Activated T-cell treated with anti-CD3 and anti-CD28 coated beads, Interleukin-2, amount 50 U/mL, for 24 hours (primary cell): Measurements from ENCODE around the gene DYNC1I1.

Experiments
- DNase-seq: peaks from one replicate; pipeline ENCODE4 v3.0.0-alpha.2; 2020
- H3K27ac Mint-ChIP-seq: 2 replicates; pipeline ENCODE4 v1.8.0; 2020; ENCODE audit warnings: mild to moderate bottlenecking, mixed read lengths
- H3K27me3 Mint-ChIP-seq: 2 replicates; pipeline ENCODE4 v1.8.0; 2020; ENCODE audit warnings: mixed read lengths
- H3K36me3 Mint-ChIP-seq: 2 replicates; pipeline ENCODE4 v1.8.0; 2020; ENCODE audit warnings: low read depth, mixed read lengths
- H3K4me1 Mint-ChIP-seq: 2 replicates; pipeline ENCODE4 v1.8.0; 2020; ENCODE audit warnings: low read depth, mixed read lengths
- H3K4me3 Mint-ChIP-seq: 2 replicates; pipeline ENCODE4 v1.8.0; 2020; ENCODE audit warnings: mild to moderate bottlenecking, moderate library complexity, mixed read lengths
- H3K9me3 Mint-ChIP-seq: 2 replicates; pipeline ENCODE4 v1.8.0; 2020; ENCODE audit warnings: mixed read lengths

DYNC1I1 gene

DNA sequence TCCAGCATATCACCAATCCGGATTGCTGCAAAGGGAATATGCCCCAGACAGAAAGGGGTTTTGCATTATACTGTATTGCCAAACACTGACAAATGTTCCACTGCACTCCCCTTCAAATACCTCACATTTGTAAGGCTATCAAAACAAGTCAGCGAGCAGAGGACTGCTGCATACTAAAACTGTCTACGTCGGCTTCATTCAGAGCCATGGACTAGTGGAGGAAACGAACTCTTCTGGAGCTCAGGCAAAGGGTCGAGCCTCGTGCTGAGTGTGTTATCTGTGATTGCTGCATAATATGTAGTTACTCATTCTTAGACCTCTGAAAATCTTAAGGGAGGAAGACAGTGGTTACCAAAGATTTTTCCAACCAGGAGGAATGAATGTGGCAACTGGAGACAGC, 200.2 kb downstream of the DYNC1I1 start:
- Mint-ChIP-seq H3K36me3 (no peaks in the 10 kb centered on the region), H3K4me3 (no peak overlapping the region), H3K9me3 (no peaks in the 10 kb centered on the region), H3K4me1 (no peaks in the 10 kb centered on the region), H3K27me3 (peaks cover 4% of the 10 kb centered on the region), H3K27ac (no peak overlapping the region)
- no peak for DNase-seq

DNA sequence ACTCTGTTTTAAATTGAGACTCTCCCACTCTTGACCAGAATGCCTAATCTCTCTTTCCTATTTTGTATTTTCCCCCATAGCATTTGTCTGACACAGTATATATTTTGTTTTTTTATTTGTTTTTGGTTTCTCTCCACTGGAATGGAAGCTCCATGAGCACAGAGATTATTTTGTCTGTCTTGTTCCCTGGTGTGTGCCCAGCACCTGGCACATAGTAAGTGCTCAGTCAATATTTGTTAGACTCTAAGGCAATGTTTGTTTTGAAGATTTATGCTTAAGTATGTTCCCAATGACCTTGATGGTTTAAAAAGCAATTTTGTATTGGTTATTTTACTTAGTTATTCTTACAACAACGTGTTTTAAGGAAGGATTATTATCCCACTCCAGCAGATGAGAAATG, 201.8 kb downstream of the DYNC1I1 start:
- Mint-ChIP-seq H3K4me3 (no peak overlapping the region), H3K27me3 (peaks cover 4% of the 10 kb centered on the region), H3K36me3 (no peaks in the 10 kb centered on the region), H3K9me3 (no peaks in the 10 kb centered on the region), H3K27ac (no peak overlapping the region), H3K4me1 (no peaks in the 10 kb centered on the region)
- no peak for DNase-seq

GRCh38 chr7:95976369-95977060, 204.2 kb downstream of the DYNC1I1 start:
- H3K9me3 Mint-ChIP-seq: no peaks in the 10 kb centered on the region
- H3K36me3 Mint-ChIP-seq: no peaks in the 10 kb centered on the region
- H3K4me1 Mint-ChIP-seq: no peaks in the 10 kb centered on the region

DNA sequence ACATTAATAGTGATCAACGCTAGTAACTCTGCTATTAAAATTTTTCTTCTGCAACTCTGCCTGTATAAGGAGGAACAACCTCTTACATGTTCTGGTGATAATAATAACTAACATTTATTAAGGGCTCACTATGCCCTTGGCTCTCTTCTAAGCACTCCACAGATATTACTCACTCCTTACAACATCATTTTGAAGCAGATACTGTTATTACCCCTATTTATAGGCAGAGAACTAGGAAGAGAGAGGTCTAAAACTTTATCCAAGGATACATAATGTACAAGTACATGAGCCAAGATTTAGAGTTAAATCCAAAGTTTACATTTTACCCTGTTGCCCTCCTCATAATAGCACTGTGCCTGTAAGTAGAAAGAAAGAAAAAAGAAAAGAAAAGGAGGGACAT, 205.6 kb downstream of the DYNC1I1 start:
- DNase-seq: no peak
- Mint-ChIP-seq H3K36me3 (no peaks in the 10 kb centered on the region), H3K27ac (no peak overlapping the region), H3K4me3 (no peak overlapping the region), H3K27me3 (peaks cover 6% of the 10 kb centered on the region), H3K9me3 (no peaks in the 10 kb centered on the region), H3K4me1 (no peaks in the 10 kb centered on the region)

More at GRCh38 chr7:95976369-95977060, 204.2 kb downstream of the DYNC1I1 start:
- H3K27ac Mint-ChIP-seq: no peak overlapping the region
- no peak overlapping the region for H3K4me3 Mint-ChIP-seq
- no peak for DNase-seq
- peaks cover 3% of the 10 kb centered on the region for H3K27me3 Mint-ChIP-seq

DNA sequence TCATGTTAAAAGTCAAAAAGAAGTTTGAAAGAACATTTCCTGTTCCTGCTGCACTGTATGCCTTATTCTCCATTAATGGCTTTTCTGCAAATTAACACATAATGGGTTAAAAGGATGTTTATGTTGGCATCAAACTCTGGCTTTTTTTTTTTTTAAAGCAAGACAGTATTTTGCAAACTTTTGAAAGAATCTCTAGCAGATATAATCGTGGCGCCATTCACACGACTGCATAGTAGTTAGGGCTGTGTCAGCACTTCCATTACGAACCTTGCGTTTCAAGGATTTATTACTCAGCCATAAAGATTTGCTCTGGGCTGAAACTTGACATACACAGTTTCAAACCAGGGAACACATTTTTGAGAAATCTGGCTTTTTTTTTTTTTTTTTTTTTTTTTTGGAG, 207.8 kb downstream of the DYNC1I1 start:
- no peak overlapping the region for H3K4me3 Mint-ChIP-seq
- H3K4me1 Mint-ChIP-seq: no peaks in the 10 kb centered on the region
- no peak for DNase-seq
- H3K9me3 Mint-ChIP-seq: no peaks in the 10 kb centered on the region
- H3K27ac Mint-ChIP-seq: no peak overlapping the region
- peaks cover 10% of the 10 kb centered on the region for H3K27me3 Mint-ChIP-seq
- H3K36me3 Mint-ChIP-seq: no peaks in the 10 kb centered on the region

- Mint-ChIP-seq H3K4me1 (no peaks in the 10 kb centered on the region), H3K27me3 (peaks cover 10% of the 10 kb centered on the region), H3K4me3 (no peak overlapping the region), H3K27ac (no peak overlapping the region), H3K36me3 (no peaks in the 10 kb centered on the region), H3K9me3 (no peaks in the 10 kb centered on the region)
- no peak for DNase-seq
Measured at GRCh38 chr7:95980706-95981105, 208.4 kb downstream of the DYNC1I1 start.

- DNase-seq: no peak
- Mint-ChIP-seq H3K36me3 (no peaks in the 10 kb centered on the region), H3K27me3 (peaks cover 33% of the 10 kb centered on the region), H3K27ac (no peak overlapping the region), H3K4me1 (no peaks in the 10 kb centered on the region), H3K4me3 (no peak overlapping the region), H3K9me3 (no peaks in the 10 kb centered on the region)
Measured at GRCh38 chr7:95986178-95986764, 213.9 kb downstream of the DYNC1I1 start.

- peaks cover 30% of the 10 kb centered on the region for H3K27me3 Mint-ChIP-seq
- no peaks in the 10 kb centered on the region for H3K9me3 Mint-ChIP-seq
- no peaks in the 10 kb centered on the region for H3K36me3 Mint-ChIP-seq
- H3K4me3 Mint-ChIP-seq: no peak overlapping the region
- no peaks in the 10 kb centered on the region for H3K4me1 Mint-ChIP-seq
- no peak overlapping the region for H3K27ac Mint-ChIP-seq
- no peak for DNase-seq
Measured at GRCh38 chr7:95989301-95989700, 216.9 kb downstream of the DYNC1I1 start.

GRCh38 chr7:95993380-95993779, 221.0 kb downstream of the DYNC1I1 start:
- no peak overlapping the region for H3K4me3 Mint-ChIP-seq
- no peak for DNase-seq

GRCh38 chr7:95996174-95996573, 223.8 kb downstream of the DYNC1I1 start:
- no peak overlapping the region for H3K27ac Mint-ChIP-seq
- DNase-seq: no peak
- H3K4me3 Mint-ChIP-seq: no peak overlapping the region
- peaks cover 13% of the 10 kb centered on the region for H3K27me3 Mint-ChIP-seq
- H3K9me3 Mint-ChIP-seq: no peaks in the 10 kb centered on the region
- H3K4me1 Mint-ChIP-seq: no peaks in the 10 kb centered on the region
- H3K36me3 Mint-ChIP-seq: no peaks in the 10 kb centered on the region

More at GRCh38 chr7:95993380-95993779, 221.0 kb downstream of the DYNC1I1 start:
- no peaks in the 10 kb centered on the region for H3K36me3 Mint-ChIP-seq
- no peak overlapping the region for H3K27ac Mint-ChIP-seq
- no peaks in the 10 kb centered on the region for H3K4me1 Mint-ChIP-seq
- no peaks in the 10 kb centered on the region for H3K9me3 Mint-ChIP-seq
- H3K27me3 Mint-ChIP-seq: peaks cover 23% of the 10 kb centered on the region

GRCh38 chr7:95996886-95997285, 224.5 kb downstream of the DYNC1I1 start:
- H3K36me3 Mint-ChIP-seq: no peaks in the 10 kb centered on the region
- no peak overlapping the region for H3K4me3 Mint-ChIP-seq
- H3K27me3 Mint-ChIP-seq: peaks cover 13% of the 10 kb centered on the region
- no peaks in the 10 kb centered on the region for H3K9me3 Mint-ChIP-seq
- no peak overlapping the region for H3K27ac Mint-ChIP-seq
- no peak for DNase-seq
- H3K4me1 Mint-ChIP-seq: no peaks in the 10 kb centered on the region

GRCh38 chr7:95997632-95998031, 225.3 kb downstream of the DYNC1I1 start:
- Mint-ChIP-seq H3K36me3 (no peaks in the 10 kb centered on the region), H3K4me3 (no peak overlapping the region), H3K4me1 (no peaks in the 10 kb centered on the region), H3K27me3 (peaks cover 13% of the 10 kb centered on the region), H3K27ac (no peak overlapping the region), H3K9me3 (no peaks in the 10 kb centered on the region)
- DNase-seq: no peak

- Mint-ChIP-seq H3K27ac (no peak overlapping the region), H3K36me3 (no peaks in the 10 kb centered on the region), H3K27me3 (peaks cover 16% of the 10 kb centered on the region), H3K4me3 (no peak overlapping the region), H3K4me1 (no peaks in the 10 kb centered on the region), H3K9me3 (no peaks in the 10 kb centered on the region)
- DNase-seq: no peak
Measured at GRCh38 chr7:95999481-95999880, 227.1 kb downstream of the DYNC1I1 start.

DNA sequence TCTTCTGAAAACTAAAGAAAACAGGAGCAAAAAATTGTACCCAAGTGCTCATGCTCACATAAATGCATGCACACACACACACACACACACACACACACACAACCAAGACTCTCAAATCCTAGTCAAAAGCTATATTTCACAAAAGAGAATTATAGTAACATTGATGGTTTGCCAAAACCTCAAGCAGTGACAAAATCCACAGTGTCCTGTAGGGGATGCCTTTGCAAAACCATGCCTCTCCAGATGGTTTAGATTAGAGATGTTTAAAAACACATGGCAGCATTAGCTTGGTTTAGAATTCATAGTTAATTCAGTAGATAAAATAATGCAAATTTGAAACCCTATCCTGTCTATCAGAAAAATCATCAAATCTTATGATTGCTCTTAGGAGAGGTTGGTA, 232.2 kb downstream of the DYNC1I1 start:
- H3K4me1 Mint-ChIP-seq: no peaks in the 10 kb centered on the region
- no peak for DNase-seq

GRCh38 chr7:96005271-96005670, 232.9 kb downstream of the DYNC1I1 start:
- DNase-seq: no peak
- Mint-ChIP-seq H3K27ac (no peak overlapping the region), H3K9me3 (no peaks in the 10 kb centered on the region), H3K27me3 (peaks cover 17% of the 10 kb centered on the region), H3K4me3 (no peak overlapping the region), H3K36me3 (no peaks in the 10 kb centered on the region), H3K4me1 (no peaks in the 10 kb centered on the region)

More for the DNA sequence above, 232.2 kb downstream of the DYNC1I1 start:
- peaks cover 18% of the 10 kb centered on the region for H3K27me3 Mint-ChIP-seq
- no peaks in the 10 kb centered on the region for H3K9me3 Mint-ChIP-seq
- H3K27ac Mint-ChIP-seq: no peak overlapping the region
- H3K36me3 Mint-ChIP-seq: no peaks in the 10 kb centered on the region
- H3K4me3 Mint-ChIP-seq: no peak overlapping the region
